GM18498 (cell line): ENCODE measurements around the gene SYT17.
A peak's percentile ranks its signal among the peaks of the same experiment; 100 is the strongest.
"Not testable (repeated sequence)": the region's sequence is repeated elsewhere in the genome, so short reads cannot be mapped to it uniquely, and the experiment has no call there.

Source experiments
- ATAC-seq: cut with Tn5 transposase; IDR thresholded peaks from one replicate; pipeline ENCODE4 v1.9.1; 2021; ENCODE audit warnings: mild to moderate bottlenecking, moderate library complexity; ENCODE audit not compliant: unreplicated experiment

SYT17 gene

DNA sequence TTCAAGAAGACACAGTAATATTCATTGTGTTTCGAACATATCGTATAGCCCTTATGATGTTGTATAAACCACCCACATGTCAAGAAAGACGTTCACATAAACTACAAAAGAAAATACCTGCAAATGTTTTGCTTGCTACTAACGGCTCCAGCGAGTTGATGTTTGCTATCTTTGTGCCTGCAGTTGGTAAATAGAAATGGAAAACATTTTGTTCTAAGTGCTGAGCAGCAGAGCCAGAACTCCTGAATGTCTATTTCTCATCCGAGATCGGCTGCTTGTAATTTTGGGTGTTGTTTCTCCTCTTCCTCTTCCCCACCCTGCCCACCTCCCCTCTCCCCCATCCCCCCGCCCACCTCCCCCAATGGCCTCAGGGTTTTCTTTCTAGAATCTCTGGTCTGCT, 5.0 kb downstream of the SYT17 start:
- no peak for ATAC-seq

DNA sequence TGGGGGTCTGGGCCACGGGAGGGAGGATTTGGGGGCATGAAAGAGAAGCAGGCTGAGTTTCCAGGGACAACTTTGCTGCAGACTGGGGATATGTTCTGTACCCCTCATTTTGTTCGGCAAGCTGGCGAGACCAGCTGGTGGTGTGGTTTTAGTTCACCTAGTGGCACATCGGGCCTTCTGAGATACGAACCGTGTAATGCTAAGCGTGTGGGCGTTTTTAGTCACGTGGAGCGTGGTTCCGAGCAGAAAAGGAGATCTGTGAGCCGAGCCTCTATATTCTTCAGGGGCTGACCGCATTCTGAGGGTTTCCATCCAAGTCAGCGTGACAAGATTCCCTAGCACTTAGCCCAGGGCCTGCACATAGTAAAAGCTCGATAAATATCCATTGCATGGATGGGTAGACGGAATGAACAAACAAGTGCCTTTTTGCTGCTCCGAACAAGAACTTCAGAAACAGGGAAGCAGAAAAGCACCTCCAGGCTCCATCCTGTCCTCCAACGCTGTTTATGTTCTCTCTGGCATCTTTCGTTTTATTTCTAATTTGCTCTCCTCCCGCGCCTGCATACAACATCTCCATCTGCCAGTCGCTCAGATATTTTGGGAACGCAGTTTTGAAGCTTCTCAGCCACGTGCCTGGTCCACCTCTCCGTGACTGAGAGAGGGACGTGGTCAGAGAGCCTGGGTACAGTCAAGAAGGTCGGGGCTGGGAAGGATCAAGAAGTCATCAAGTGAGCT, 5.8 kb downstream of the SYT17 start:
- ATAC-seq, result no peak

GRCh38 chr16:19174478-19174877, 6.4 kb downstream of the SYT17 start:
- ATAC-seq, result no peak

DNA sequence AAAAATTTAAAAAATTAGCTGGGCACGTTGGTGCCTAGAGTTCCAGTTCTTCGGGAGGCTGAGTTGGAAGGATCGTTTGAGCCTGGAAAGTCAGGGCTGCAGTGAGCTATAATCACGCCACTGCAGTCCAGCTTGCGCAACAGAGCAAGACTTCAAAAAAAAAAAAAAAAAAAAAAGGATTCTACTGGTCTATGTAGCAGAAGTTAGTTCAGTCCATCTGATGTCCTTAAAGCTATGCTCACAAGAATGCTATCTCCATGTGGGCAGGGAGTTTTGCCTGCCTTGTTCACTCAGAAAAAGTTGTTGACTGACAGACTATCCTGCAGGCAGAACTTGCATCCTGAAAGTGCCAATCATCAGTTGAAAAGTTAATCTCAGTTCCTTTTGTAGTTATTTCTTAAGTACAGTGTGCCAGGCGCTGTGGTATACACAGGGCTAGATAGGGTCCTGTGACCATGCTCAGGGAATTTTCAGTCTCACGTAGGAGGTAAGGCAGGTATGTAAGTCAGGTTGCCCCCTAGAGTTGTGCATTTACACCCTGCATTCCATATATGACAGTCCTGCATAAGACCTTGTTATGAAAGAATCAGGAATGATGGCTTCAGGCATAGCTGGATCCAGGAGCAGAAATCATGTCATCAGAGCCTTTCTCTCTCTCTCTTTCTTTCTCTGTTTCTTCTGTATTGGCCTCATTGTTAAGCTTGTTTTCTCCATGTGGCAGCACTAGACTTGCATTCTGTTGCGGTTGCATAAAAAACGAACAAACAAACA, 7.6 kb downstream of the SYT17 start:
- no peak for ATAC-seq

DNA sequence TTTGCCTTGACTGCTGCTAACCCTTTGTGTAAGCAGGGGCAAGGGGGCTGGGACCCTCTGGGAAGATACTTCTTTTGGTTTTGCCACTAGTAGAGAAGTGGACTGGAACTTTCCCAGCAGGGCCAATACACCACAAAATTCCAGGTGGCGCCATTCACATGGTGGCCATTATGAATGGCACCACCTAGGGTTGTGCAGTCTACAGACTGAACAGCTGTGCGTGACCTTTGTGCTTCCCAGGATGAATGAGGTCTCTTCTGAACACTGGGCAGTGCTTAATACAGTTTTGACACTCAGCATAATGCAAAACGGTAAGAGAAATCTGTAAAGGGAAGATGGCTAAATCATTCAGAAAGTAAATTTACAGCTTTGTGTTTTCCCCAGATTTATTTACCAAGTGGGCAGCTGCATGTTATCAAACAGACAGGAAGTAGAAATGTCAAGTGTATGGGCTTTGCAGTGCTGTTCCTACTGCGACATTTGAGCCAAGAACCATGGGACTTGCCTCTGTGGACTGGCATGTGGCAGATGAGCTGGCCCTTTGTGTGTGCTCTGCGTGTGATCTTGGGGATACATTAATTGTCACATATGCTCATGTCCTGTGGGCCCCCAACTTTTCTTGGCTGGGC, 9.2 kb downstream of the SYT17 start:
- no peak for ATAC-seq

- no peak for ATAC-seq
Observed at GRCh38 chr16:19179546-19180490, 11.8 kb downstream of the SYT17 start.

- no peak for ATAC-seq
Observed at GRCh38 chr16:19180741-19181140, 12.7 kb downstream of the SYT17 start.

- ATAC-seq, result no peak
Observed at GRCh38 chr16:19182481-19182880, 14.4 kb downstream of the SYT17 start.

GRCh38 chr16:19183187-19183586, 15.1 kb downstream of the SYT17 start:
- ATAC-seq, result no peak

DNA sequence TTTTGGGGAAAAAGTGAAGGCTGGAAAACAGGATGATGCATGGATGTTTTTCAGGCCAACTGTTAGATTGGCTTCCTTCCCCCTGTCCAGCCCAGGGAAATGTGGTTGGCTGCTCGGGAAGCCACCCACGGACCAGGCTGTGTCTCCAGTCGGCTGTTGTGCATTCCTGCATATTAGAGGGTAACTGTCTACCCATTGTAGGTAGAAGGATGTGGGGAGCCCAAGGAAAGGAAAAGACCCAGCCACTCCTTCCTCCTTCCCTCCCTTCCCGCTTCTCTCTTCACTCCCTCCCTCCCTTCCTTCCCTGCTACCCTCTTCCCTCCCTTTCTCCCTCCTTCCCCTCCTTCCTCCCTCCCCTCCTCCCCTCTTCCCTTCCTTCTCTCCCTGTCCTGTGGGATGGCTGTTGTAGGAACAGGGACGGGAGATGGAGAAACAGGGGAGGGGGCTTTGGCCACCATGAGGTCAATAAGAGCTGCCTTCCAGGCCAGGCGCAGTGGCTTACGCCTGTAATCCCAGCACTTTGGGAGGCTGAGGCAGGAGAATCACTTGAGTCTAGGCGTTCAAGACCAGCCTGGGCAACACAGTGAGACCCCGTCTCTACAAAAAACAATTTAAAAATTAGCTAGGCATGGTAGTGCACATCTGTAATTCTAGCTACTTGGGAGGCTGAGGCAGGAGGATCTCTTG, 16.9 kb downstream of the SYT17 start:
- ATAC-seq, result no peak

GRCh38 chr16:19185510-19185851, 17.4 kb downstream of the SYT17 start:
- ATAC-seq, result no peak

- ATAC-seq, result no peak
Observed at GRCh38 chr16:19186408-19186807, 18.4 kb downstream of the SYT17 start.

DNA sequence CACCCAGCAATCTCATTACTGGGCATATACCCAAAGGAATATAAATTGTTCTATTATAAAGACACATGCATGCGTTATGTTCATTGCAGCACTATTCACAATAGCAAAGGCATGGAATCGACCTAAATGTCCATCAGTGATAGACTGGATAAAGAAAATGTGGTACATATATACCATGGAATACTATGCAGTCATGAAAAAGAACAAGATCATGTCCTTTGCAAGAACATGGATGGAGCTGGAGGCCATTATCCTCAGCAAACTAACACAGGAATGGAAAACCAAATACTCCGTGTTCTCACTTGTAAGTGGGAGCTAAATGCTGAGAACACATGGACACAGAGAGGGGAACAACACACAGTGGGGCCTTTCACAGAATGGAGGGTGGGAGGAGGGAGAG, 19.9 kb downstream of the SYT17 start:
- not testable (repeated sequence) for ATAC-seq

DNA sequence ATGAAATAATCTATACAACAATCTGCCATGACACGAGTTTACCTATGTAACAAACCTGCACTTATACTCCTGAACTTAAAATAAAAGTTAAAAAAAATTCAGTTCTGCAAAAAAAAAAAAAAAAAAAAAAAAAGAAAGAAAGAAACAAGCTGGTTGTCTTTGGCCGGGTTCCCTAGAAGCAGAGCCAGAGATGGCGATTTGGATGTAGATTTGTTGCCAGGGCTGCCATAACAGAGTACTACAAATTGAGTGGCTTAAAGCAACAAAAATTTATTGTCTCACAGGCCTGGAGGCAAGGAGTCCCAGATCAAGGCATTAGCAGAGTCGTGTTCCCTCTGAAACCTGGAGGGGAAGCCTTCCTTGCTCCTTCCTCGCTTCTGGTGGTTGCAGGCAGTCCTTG, 20.4 kb downstream of the SYT17 start:
- ATAC-seq, result no peak

- ATAC-seq, result no peak
Observed at GRCh38 chr16:19192865-19193264, 24.8 kb downstream of the SYT17 start.

DNA sequence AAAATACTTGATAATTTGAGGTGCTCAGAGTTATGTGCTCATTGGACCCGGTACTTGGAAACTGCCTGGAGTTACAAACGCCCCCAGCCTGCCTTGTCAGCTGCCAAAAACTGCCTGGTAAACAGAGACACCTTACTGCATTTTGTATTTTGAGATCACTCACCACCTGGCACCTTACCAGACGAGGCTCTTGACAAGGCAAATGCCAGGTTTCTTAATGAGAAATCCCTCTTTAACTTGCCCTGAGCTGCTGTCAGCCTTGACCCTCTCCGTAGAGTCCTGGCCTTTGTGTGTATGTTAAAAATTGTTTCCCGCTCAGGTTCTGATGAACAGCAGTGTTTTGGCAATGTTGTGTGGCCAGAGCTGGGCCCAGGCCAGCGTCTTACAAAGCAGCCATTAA, 28.8 kb downstream of the SYT17 start:
- no peak for ATAC-seq

GRCh38 chr16:19203374-19203966, 35.4 kb downstream of the SYT17 start:
- ATAC-seq, result no peak

DNA sequence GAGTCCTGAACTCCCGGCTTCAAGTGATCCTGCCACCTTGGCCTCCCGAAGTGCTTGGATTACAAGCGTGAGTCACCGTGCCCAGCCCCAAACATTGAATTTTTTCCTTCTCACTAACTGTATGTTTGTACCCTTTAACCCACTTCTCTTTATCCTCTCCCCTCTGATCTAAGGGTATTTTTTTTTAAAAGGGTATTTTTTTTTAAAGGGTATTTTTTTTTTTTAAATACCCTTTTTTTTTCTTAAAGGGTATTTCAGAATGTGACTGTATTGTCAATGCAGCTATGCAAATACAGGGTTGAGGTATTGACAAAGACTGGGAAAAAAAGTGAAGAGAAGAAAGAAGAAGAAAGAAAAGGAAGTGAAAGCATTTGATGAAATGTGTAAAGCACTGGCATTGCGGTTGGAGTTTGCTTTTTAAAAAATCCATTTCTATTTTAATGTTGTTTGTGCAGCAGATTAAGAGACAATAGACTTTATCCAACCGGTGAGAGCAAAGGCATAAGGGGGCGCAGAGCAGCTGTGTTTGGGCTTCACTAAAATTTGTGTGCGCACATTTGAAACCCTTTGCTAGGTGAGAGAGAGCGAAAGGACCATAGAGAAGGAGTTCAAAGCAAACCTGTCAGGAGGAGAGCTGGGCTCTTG, 42.4 kb downstream of the SYT17 start:
- ATAC-seq, result peak; percentile 74

GRCh38 chr16:19210968-19211367, 42.9 kb downstream of the SYT17 start:
- ATAC-seq, result peak; percentile 47

GRCh38 chr16:19212059-19212458, 44.0 kb downstream of the SYT17 start:
- ATAC-seq, result no peak
